Esophagus muscularis mucosa (tissue), 4 donors: ENCODE measurements around the gene POP5. TPM values are rescaled to one million over a fixed set of nuclear protein-coding genes. Genes with fewer than 3 reads are reported as not detected.
"Not testable (repeated sequence)": the region's sequence is repeated elsewhere in the genome, so short reads cannot be mapped to it uniquely, and the experiment has no call there.

Experiments
- DNase-seq: peaks from one replicate; pipeline ENCODE4 v3.0.0-alpha.2; 2017; ENCODE audit errors: extremely low spot score
- H3K27ac ChIP-seq, 4 donors: fragments of 200-600 bp; sonication (generic); replicated peaks in 1 of 4; 1 replicate in 3 of 4; 2 replicates in 1 of 4; pipeline ENCODE4 v1.5.1; 2016 to 2019; ENCODE audit warnings: mild to moderate bottlenecking in 1 of 4
- H3K27me3 ChIP-seq, 4 donors: fragments of 200-600 bp; sonication (generic); one replicate each; pipeline versions ENCODE4 v1.5.1 to v1.6.0; 2016 to 2019
- H3K36me3 ChIP-seq, 4 donors: fragments of 200-600 bp; sonication (generic); one replicate each; pipeline ENCODE4 v1.5.1; 2016 to 2019
- H3K4me1 ChIP-seq, 4 donors: fragments of 200-600 bp; sonication (generic); one replicate each; pipeline ENCODE4 v1.5.1; 2016 to 2019
- H3K4me3 ChIP-seq, 4 donors: fragments of 200-600 bp; sonication (generic); 1 replicate in 2 of 4; 2 replicates in 2 of 4; pipeline ENCODE4 v1.5.1; 2016 to 2019; ENCODE audit warnings: mild to moderate bottlenecking in 4 of 4, moderate library complexity in 1 of 4
- H3K9me3 ChIP-seq, 4 donors: fragments of 200-600 bp; sonication (generic); 1 replicate in 3 of 4; 2 replicates in 1 of 4; pipeline ENCODE4 v1.5.1; 2016 to 2019
- EP300 ChIP-seq: sonication (generic); formaldehyde crosslinking; IDR thresholded peaks from one replicate; pipeline ENCODE4 v1.6.1; 2017; ENCODE audit warnings: antibody characterized with exemption
- POLR2A ChIP-seq: fragments of 450-650 bp; IDR thresholded peaks from one replicate; pipeline ENCODE4 v1.6.1; 2017; ENCODE audit warnings: antibody characterized with exemption, moderate library complexity, mild to moderate bottlenecking, low read depth
- POLR2AphosphoS5 ChIP-seq, 2 donors: sonication (generic); formaldehyde crosslinking; IDR thresholded peaks; one replicate each; pipeline ENCODE4 v1.6.1; 2017; ENCODE audit warnings: antibody characterized with exemption in 2 of 2
- WGBS: methylation state at CpG from one replicate; pipeline ENCODE4 v1.1.5; 2018; 5-methylcytosine and 5-hydroxymethylcytosine counted together
- intact Hi-C: fragments of 100-400 bp; cut with DNase I; formaldehyde crosslinking; loops from one replicate; pipeline ENCODE4 v1.15.1; 2023
- total RNA-seq, 4 donors: library from RNA; depleted of rRNA; stranded (reverse); fragments of >200 nt; gene quantifications; one replicate each; pipeline versions ENCODE4 v1.1.0 to v1.2.1, GENCODE V29; 2016
- TF ChIP-seq, protein P1 (sequence below), 3 experiments: fragments of 200-600 bp in 2 of 3; fragments of 450-650 bp in 1 of 3; sonication (generic) in 2 of 3; IDR thresholded peaks; one replicate each; pipeline ENCODE4 v1.5.1; 2017 to 2019; ENCODE audit warnings: antibody characterized with exemption in 3 of 3, mild to moderate bottlenecking in 2 of 3, moderate library complexity in 1 of 3

Gene POP5
- total RNA-seq, 4 donors from 2014 or later, result 20.7 to 36.1 (median 23.1) TPM

DNA sequence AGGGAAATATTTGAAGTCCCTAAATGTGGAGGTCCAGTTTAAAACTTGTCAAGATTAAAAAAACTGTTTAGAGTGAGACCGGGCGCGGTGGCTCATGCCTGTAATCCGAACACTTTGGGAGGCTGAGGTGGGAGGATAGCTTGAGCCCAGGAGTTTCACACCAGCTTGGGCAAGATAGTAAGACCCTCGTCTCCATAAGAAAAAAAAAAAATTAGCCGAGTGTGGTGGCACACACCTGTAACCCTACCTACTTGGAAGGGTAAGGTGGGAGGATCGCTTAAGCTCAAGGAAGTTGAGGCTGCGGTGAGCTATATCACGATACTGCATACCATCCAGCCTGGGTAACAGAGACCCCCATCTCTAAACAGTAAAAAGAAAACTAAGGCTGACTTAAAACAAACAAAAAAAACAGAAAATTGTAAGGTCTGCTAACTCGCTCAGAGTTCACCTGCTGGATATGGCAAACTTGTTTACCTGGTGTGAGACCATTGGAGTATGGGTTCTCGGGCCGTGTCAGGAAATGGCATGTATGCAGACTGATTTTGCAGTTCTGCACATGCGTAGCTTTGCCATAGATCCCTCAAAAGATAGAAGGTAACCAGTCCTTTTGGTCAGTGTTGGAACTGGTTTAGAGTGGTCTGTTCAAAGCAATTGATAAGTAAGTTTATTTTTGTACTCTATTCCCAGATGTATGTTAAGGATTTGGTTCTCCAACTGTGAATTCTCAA is 45.0 kb downstream of the POP5 start:
- Histone ChIP-seq H3K4me1 (peaks cover 56 to 65% (median 60%) of the 10 kb centered on the region in 4 donors), H3K27me3 (no peaks in the 10 kb centered on the region), H3K27ac (peak overlapping the region; percentile 96 to 98 (median 96)), H3K4me3 (peak overlapping the region; percentile 80 to 97 (median 88)), H3K9me3 (no peaks in the 10 kb centered on the region), H3K36me3 (peaks cover 0 to 12% (median 0%) of the 10 kb centered on the region in 4 donors)
- intact Hi-C loops, result loop anchor here (5.0 kb wide), 1 partner anchor 36 kb away; no protein-coding TSS in a partner anchor
- TF ChIP-seq POLR2AphosphoS5 (IDR thresholded peaks at IDR 0.05) (no peak), POLR2A (no peak), EP300 (no peak)
- TF ChIP-seq, protein P1, sequence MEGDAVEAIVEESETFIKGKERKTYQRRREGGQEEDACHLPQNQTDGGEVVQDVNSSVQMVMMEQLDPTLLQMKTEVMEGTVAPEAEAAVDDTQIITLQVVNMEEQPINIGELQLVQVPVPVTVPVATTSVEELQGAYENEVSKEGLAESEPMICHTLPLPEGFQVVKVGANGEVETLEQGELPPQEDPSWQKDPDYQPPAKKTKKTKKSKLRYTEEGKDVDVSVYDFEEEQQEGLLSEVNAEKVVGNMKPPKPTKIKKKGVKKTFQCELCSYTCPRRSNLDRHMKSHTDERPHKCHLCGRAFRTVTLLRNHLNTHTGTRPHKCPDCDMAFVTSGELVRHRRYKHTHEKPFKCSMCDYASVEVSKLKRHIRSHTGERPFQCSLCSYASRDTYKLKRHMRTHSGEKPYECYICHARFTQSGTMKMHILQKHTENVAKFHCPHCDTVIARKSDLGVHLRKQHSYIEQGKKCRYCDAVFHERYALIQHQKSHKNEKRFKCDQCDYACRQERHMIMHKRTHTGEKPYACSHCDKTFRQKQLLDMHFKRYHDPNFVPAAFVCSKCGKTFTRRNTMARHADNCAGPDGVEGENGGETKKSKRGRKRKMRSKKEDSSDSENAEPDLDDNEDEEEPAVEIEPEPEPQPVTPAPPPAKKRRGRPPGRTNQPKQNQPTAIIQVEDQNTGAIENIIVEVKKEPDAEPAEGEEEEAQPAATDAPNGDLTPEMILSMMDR (IDR thresholded peaks at IDR 0.05), result no peak
- DNase-seq, result no peak
- 43% methylated on average over 13 of the region's 13 CpGs for WGBS

DNA sequence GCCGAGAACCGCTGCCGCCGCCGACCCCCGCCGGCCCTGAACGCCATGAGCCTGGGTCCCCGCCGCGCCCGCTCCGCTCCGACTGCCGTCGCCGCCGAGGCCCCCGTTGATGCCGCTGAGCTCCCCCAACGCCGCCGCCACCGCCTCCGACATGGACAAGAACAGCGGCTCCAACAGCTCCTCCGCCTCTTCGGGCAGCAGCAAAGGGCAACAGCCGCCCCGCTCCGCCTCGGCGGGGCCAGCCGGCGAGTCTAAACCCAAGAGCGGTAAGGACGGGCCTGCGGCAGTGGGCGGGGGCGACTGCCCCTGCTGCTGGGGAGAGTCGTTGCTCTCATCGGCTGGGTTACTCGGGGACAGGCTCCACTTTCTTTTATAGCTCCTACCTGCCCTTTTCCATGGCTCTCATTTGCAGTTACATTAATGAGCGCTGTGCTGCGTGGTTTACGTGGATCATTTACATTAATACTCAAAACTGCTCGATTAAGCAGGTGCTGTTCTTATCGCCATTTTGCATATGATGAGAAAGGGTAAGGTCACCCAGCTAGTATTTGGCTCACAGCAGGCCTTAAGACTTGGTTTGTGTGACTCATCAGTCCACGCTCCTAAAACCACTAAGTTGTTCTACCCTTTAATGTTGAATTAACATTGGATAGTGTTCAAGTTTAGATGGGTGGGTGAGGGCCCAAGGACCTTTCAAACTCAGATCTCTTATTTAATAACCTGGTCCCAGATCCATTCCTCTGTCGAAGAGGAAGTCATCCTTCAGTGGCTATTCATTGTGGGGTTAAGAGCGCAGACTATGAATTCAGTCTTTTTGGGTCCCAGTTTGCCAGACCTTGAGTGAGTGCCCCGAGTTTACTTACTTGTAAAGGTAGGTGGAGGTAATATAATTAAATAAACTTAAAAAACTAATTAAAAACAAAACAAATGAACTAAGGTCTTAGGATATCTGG is 46.2 kb downstream of the POP5 start:
- peaks cover 44 to 57% (median 54%) of the 10 kb centered on the region in 4 donors for H3K4me1 ChIP-seq
- 2% methylated on average over 40 of the region's 52 CpGs for WGBS
- peak overlapping the region; percentile 96 to 98 (median 96) for H3K27ac ChIP-seq
- no peaks in the 10 kb centered on the region for H3K9me3 ChIP-seq
- no peaks in the 10 kb centered on the region for H3K27me3 ChIP-seq
- intact Hi-C loops, result loop anchor here (5.0 kb wide), 1 partner anchor 37 kb away; no protein-coding TSS in a partner anchor
- TF ChIP-seq EP300, result no peak
- TF ChIP-seq POLR2A, result no peak
- peak; percentile 7 to 36 for TF ChIP-seq POLR2AphosphoS5 (IDR thresholded peaks at IDR 0.05)
- TF ChIP-seq, protein P1 (IDR thresholded peaks at IDR 0.05), result no peak
- H3K36me3 ChIP-seq, result peaks cover 0 to 12% (median 0%) of the 10 kb centered on the region in 4 donors
- peak overlapping the region; percentile 80 to 97 (median 88) for H3K4me3 ChIP-seq
- DNase-seq, result no peak

DNA sequence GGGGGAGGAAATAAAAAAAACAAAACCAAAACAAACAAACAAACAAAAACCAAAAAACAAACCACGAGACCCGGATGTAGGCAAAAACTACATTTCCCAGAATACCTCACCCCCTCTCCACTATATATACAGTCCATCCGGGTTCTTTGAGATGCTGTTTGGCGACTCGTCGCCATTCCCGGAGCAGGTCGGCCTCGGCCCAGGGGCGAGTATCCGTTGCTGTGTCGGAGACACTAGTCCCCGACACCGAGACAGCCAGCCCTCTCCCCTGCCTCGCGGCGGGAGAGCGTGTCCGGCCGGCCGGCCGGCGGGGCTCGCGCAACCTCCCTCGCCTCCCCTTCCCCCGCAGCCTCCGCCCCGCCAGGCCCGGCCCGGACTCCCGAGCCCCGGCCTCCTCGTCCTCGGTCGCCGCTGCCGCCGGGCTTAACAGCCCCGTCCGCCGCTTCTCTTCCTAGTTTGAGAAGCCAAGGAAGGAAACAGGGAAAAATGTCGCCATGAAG is 46.9 kb downstream of the POP5 start, which contains the start of gene RNF10:
Gene RNF10 (plus strand): TSS at position 154 of the 500 bp plus-strand sequence. CDS start 456 bp downstream, outside the sequence.
- Histone ChIP-seq H3K9me3 (no peaks in the 10 kb centered on the region), H3K27me3 (no peaks in the 10 kb centered on the region), H3K36me3 (peaks cover 0 to 12% (median 0%) of the 10 kb centered on the region in 4 donors), H3K4me3 (peak within 1 kb of the TSS; percentile 80 to 97 (median 88)), H3K27ac (peak within 1 kb of the TSS; percentile 96 to 98 (median 96)), H3K4me1 (peaks cover 37 to 56% (median 52%) of the 10 kb centered on the region in 4 donors)
- intact Hi-C loops, result no loop called here
- TF ChIP-seq POLR2A (peak; percentile 98), POLR2AphosphoS5 (IDR thresholded peaks at IDR 0.05) (peak; percentile 100), EP300 (no peak)
- TF ChIP-seq, protein P1 (IDR thresholded peaks at IDR 0.05), result peak in 1 of 3 experiments; percentile 6
- WGBS, result under 1% methylated on average over 34 of the region's 43 CpGs
- DNase-seq, result peak; percentile 93

DNA sequence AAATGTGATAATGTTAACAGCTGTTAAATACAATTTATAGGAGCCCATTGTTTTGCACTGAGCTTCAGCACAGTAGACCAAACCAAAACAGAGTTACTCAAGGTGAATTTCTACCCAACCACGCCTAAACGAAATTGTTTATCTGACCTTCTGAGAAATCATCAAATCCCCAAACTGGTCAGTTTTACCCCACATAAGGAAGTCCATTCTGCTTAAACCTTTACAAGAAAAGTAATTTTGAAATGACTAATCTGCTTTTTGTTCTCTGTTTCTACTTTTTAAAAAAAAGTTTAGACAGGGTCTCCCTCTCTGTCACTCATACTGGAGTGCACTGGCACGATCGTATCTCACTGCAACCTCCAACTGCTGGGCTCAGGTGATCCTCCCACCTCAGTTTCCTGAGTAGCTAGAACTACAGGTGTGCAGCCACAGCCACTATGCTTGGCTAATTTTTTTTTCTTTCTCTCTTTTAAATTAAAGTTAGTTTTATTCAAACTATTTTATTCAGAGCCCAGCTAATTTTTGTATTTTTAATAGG is 48.4 kb downstream of the POP5 start:
- DNase-seq, result no peak
- TF ChIP-seq, protein P1 (IDR thresholded peaks at IDR 0.05), result no peak
- TF ChIP-seq POLR2A (no peak), POLR2AphosphoS5 (IDR thresholded peaks at IDR 0.05) (no peak), EP300 (no peak)
- no peaks in the 10 kb centered on the region for H3K27me3 ChIP-seq
- H3K9me3 ChIP-seq, result no peaks in the 10 kb centered on the region
- H3K36me3 ChIP-seq, result peaks cover 0 to 12% (median 0%) of the 10 kb centered on the region in 4 donors
- H3K4me3 ChIP-seq, result no peak overlapping the region
- peaks cover 22 to 47% (median 45%) of the 10 kb centered on the region in 4 donors for H3K4me1 ChIP-seq
- WGBS, result 71% methylated on average over 4 of the region's 4 CpGs
- H3K27ac ChIP-seq, result no peak overlapping the region
- intact Hi-C loops, result no loop called here

DNA sequence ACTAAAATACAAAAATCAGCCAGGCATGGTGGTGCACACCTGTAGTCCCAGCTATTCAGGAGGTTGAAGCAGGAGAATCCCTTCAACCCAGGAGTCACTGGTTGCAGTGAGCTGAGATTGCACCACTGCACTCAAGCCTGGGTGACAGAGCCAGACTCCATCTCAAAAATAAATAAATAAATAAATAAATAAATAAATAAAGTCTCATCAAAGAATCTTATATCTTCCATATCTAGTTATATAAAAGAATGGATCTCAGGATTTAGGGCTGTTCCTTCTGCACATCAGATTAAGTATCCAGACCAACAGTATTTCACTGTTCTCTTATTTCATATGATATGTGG is 50.8 kb downstream of the POP5 start:
- DNase-seq, H3K36me3 ChIP-seq, intact Hi-C loops, H3K27me3 ChIP-seq, H3K9me3 ChIP-seq: not testable (repeated sequence)
- Histone ChIP-seq H3K27ac (peak overlapping the region; percentile 90 to 95 (median 94)), H3K4me1 (peaks cover 0 to 24% (median 22%) of the 10 kb centered on the region in 4 donors), H3K4me3 (peak overlapping the region; percentile 69 to 94 (median 80))
